HG02588 (cell line): ENCODE results near the gene C10orf90.

ENCODE experiments used
- ATAC-seq: cut with Tn5 transposase; IDR thresholded peaks from one replicate; pipeline ENCODE4 v1.9.1; 2021; ENCODE audit warnings: mild to moderate bottlenecking, moderate library complexity; ENCODE audit not compliant: unreplicated experiment

The C10orf90 gene

GRCh38 chr10:126470991-126471390, 199.5 kb downstream of the C10orf90 start:
- ATAC-seq = no peak

DNA sequence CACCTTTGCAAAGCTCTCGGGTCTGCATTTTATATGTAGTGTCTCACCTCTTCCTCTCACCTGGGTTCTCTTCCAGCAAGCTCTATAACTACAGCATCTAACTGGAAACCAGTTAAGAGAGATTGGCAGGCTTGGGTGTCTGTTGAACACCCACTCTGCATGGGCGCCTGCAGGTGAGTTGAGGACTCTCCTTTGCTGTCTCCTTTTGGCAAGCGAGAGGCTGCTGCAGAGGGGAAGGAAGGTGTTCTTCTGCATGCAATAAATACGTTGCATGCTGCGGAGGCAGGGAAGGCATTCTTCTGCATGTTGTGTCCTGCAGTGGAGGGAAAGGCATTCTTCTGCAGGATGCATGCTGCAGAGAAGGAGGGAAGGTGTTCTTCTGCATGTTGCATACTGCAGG, 200.8 kb downstream of the C10orf90 start:
- ATAC-seq = no peak

DNA sequence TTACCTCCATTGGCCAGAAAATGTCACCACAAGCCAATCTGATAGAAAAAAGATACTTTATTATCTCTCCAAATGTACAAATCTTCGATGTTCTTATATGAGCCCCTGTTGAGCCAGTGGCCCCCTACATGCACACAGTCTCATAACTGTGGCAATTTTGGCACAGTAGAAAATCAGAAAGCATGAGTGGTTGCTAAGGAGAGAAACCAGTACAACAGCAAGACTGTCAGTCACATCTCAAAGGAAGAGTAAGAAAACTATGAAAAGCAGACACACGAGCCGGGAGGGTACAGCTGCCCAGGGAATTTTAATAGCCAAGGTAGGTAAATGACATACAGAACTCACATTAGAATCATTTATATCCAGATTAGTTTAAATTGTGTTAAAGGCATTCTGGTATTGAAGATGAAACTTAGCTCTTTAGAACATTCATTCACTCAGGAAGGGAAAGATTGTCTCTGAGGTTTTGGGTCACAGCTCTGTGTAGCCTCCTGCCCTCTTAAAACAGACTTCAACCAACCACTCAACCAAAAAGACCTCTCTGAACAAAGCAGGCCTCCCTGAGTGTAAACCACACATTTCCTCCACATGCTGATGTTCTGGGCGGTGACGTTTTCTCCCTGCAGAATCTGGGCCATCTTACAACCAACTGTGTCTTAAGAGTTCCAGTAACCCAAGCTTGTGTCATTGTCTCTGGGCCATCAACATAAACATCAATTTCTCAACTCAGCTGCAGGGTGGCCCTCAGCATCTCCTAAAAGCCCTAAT, 201.4 kb downstream of the C10orf90 start:
- no peak for ATAC-seq

DNA sequence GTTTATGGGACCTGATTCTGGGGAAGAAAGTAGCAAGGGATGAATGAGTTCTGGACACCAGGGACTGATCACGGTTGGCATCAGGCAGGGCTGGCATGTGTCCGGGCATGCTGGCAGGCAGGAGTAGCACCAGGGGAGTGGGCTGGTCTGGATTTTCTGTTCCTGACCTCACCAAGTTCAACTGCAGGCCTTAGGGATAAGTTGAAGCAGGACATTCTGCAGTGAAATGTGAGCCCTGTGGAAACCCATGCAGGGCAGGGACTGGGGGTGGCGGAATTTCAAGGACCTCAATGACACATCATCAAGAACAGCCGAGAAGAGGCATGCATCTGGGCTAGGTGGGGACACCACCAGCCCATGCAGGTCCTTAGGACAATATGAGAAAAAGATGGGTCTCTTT, 202.0 kb downstream of the C10orf90 start:
- ATAC-seq = no peak

- no peak for ATAC-seq
Measured at GRCh38 chr10:126465771-126466170, 204.7 kb downstream of the C10orf90 start.

GRCh38 chr10:126463286-126463685, 207.2 kb downstream of the C10orf90 start:
- no peak for ATAC-seq

DNA sequence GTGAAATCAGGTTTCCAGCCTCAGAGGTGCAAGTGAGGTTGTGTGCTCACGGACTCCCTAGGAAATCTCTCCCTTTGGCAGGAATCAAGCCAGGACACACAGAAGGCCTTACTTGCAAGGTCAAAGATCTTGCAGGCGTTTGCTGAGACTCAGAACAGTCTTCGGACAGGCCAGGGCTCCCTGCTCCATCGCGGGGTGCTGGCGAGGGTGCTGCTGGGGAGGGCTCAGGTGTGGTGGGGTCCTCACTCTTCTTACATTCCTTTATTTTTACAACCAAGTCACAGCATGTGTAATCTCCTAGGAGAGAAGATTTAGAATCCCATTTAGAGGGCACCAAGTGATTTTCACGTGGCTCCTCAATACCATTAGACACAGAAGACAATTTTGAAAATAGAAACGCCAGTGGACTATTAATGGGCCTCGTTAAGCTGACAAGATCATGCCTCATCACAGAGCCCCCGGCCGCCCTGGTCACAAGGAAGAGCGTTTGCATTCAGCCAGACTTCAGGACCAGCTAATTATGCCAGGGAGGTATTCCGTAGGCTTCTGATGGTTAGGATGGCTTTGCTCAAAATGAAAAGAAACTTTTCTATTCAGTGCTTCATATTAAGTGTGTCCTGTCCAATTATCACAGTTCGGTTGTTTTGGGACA, 209.1 kb downstream of the C10orf90 start:
- ATAC-seq = no peak

DNA sequence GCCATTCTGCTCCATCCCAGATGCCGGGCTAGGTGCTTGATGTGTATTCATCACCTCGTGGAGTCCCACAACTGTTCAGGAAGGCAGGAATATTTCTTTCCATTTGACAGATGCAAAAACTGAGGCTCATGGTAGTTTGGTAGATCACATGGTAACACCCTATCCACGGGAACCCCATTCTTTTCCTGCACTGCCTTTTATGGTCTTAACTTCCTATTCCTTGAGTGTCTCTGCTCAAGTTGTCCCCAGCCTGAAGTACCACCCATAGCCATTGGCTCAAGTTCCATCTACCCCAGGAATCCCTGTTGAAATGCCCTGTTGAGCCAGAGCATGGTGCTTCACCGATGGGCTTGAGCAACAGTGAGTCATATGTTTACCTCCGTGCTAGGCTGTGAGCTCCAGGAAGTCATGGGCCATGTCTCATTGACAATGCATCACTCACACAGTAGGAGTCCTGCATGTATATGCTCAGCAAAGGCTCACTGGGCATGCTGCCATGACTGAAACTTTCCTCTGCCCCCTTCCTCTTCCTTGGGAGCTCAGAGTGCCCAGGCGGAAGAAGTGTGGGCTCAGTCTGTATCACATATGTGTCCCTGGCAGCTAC, 210.5 kb downstream of the C10orf90 start:
- no peak for ATAC-seq

DNA sequence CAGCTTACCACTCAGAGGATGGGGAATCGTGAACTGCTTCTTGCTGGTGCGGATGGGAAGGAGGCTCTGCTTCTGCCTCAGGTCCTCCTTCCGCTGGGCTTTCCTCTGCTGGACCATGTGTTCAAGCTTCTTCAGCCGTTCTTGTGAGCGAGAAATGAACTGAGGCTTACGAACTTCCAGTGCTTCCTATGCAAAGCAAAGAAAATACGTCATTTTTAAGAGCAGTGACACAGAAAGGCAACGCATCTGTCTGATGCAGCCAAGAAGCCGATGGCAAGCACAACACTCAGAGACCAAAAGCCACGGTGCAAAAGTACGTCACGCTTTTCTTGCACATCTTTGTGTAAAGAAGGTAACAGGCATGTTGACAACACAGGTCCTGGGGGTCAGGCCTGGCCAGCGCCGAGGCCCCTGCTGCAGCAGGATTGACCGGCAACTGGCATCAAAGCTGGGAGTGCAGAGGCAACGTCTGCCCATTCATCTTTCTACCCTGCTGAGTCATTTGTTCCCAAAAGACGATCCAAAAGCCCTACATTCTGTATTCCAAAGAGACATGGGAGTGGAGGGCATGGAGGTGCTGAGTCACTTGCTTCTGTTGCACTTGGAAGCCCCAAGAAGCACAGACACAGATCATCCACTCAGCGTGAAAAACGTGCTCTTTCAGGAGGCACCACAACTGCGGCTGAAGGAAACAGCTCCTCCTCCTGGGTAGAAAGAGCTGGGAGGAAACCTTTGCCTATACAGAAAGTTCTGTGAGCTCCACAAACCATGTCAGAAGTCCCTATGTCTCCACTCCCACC, 211.3 kb downstream of the C10orf90 start:
- no peak for ATAC-seq

DNA sequence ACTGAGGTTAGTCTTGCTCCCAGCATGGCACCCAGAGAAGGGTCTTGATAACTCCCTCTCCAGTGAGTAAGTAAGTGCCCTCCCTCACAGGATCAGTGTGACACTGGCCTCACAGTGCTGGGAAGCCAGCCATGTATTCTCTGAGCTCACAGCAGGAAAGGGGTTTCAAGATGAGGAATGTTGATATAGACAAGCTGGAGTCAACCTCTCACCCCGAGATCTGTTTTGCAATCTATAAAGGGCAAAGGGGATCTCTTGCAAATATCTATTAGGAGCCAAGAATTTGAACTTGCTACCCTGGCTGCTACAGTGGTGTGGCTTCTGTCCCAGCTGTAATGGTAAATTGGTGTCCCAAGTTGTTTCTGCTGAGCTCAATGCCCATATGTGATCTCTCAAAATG, 212.0 kb downstream of the C10orf90 start:
- ATAC-seq = no peak

DNA sequence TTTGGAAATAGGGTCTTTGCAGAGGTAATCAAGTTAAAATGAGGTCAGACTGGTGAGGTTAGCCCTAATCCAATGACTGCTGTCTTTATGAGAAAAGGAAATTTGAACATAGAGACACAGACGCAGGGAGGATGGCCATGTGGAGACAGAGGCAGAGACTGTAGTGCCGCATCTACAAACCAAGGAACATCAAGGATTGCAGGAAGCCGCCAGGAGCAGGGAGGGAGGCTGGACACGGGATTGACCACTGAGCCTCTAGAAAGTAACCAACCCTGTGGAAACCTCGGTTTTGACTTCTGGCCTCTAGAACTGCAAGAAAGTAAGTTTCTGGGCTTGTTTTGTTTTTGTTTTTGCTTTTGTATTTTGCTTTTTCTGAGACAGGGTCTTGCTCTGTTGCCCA, 213.9 kb downstream of the C10orf90 start:
- ATAC-seq = no peak

- no peak for ATAC-seq
Measured at GRCh38 chr10:126455766-126456405, 214.6 kb downstream of the C10orf90 start.

GRCh38 chr10:126455036-126455765, 215.3 kb downstream of the C10orf90 start:
- ATAC-seq = no peak

DNA sequence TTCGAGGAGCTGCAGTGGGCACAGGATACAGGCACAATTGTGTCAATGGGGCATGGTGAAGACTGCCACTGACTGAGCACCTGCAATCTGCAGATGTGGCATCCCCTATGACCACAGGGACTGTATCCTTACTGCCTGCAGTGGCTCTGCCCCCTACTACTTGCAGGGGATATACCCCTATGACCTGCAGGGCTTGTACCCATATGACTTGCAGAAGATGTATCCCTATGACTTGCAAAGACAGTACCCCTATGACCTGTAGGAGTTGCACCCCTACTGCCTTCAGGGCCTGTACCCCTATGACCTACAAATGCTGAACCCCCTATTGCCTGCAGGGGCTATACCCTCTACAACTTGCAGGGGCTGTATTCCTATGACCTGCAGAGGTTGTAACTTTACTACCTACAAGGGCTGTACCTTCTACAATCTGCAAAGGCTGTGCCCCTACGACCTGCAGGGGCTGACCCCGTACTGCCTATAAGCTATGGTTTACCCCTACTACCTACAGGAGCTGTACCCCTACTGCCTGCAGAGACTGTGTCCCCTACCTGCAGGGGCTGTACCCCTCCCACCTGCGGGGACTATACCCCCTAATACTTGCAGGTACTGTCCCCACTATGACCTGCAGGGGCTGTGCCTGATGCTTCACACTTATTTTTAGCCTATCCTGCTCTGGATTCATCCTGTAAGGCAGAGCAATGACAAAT, 216.3 kb downstream of the C10orf90 start:
- no peak for ATAC-seq

DNA sequence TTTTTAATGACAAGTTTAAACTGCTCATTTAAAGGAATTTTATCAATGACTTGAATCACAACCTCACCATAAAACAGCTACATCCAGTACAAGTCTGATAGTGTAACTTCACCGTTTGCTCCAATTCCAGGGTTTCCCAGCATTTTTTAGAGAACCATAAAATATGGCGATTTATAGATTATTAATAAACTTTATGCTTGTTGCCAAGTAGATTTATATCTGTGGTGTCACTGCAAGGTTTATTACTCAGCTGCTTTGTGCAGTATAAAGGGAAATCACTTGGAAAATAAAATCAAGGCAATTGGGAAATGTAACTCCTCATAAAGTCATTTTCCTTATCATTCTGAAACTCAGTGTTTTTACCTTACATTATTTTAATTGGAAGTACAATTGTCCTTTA, 218.2 kb downstream of the C10orf90 start:
- no peak for ATAC-seq

GRCh38 chr10:126448091-126448490, 222.4 kb downstream of the C10orf90 start:
- ATAC-seq = no peak

- no peak for ATAC-seq
Measured at GRCh38 chr10:126439942-126440341, 230.6 kb downstream of the C10orf90 start.

DNA sequence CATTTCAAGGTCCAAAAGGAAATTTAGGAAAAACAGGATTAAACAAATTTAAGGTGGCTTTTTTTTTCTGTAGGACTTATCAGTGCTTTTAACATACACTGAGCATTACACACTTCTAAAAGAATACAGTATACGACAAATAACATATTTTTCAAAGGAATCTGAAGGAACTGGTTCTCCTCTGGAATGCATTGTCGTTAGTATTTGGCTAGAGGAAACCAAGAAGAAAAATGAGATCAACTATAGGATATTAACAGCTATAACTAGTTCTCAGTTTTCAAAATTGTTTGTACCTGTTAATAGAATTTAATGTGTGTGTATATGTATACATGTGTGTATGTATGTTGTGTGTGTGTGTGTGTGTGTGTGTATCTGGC, 232.1 kb downstream of the C10orf90 start:
- ATAC-seq = no peak

DNA sequence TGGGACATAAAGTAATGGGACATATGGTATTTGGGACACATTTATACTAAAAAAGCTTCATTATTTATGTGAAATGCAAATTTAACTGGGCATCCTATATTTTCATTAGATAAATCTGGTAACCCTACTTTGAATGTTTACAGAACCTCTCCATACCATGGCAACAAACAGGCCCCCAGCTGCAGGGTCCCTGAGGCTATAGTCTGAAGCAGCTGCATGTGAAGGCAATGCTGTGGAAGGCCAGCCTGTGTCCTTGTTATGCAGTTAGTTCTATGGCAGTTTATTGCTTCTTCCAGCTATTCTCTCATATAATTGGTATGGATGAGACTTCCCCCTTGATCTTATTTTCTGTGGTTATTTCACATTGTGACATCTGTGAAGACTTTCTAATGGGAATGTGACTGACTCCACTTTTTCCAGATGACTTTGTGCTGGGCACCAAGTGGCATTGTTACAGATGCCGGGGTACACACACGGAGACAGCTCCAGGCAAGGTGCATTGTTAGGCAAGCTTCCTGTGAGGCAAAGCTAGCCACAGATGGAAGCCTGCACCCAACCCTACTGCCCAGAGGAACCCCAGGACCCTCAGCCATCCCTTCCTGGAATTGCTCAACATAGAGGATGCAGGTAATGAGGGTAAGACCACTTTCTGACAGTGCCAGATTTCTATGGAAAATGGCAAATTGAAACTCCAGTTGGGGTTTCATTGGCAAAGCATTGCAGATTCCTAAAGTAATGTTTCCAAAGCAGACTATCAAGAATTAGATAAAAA, 232.7 kb downstream of the C10orf90 start:
- ATAC-seq = no peak
